Activated CD8-positive, alpha-beta memory T cell treated with anti-CD3 and anti-CD28 coated beads for 1 hour (primary cell): ENCODE measurements around the gene SLC35D1.
A peak's percentile ranks its signal among the peaks of the same experiment; 100 is the strongest.
"Not testable (repeated sequence)": the region's sequence is repeated elsewhere in the genome, so short reads cannot be mapped to it uniquely, and the experiment has no call there.

Experiments
- DNase-seq, 2 donors: peaks; one replicate each; pipeline ENCODE4 v3.0.0-alpha.2; 2020; ENCODE audit warnings: low read depth in 1 of 2; ENCODE audit errors: extremely low read depth in 1 of 2

Gene SLC35D1

GRCh38 chr1:67053785-67054772 is at the start of gene SLC35D1:
Gene SLC35D1 (minus strand): TSS chr1:67054148. CDS start chr1:67054013, 135 bp downstream.
- peak; percentile 27 to 63 for DNase-seq

GRCh38 chr1:67103548-67103947 is 49.6 kb upstream of the SLC35D1 start:
- no peak for DNase-seq

DNA sequence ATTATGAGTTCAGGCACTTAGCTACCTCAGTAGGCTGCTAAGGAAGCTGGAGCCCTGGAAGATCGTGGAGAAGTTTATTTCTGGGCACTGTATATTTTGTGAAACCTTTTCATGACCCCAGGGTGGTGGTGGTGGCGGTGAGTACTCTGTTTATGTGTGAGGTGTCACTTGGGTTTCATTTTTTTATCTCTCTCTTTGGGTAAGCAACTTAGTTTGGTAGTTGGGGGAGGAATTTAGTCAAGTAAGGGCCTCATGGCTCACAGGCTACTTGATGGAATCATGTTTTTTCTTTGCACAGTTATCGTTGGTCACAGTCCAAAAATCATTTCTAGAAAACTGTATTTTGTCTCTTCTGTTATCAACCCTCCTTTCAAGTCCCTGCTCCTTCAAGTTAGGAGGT is 46.9 kb upstream of the SLC35D1 start:
- DNase-seq, result no peak

DNA sequence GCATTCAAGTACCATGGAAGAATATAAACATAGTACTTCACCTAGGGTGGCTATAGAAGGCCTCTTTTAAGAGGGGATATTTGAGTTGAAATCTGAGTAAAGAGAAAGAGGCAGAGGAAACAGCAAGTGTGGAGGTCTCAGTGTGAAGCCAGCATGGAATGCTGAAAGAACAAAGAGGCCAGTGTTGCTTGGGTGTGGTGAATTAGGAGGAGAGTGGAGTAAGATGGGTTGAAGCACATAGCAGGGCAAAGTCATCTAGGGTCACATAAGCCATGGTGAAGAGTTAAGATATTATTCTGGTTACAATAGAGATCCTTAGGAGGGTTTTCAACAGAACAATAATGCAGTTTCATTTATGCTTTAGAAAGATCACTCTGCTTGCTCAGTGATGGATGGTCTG is 43.4 kb upstream of the SLC35D1 start:
- no peak for DNase-seq

- DNase-seq, result no peak
Observed at GRCh38 chr1:67094191-67094590, 40.2 kb upstream of the SLC35D1 start.

- no peak for DNase-seq
Observed at GRCh38 chr1:67089685-67090208, 35.8 kb upstream of the SLC35D1 start.

GRCh38 chr1:67088440-67088839 is 34.5 kb upstream of the SLC35D1 start:
- no peak for DNase-seq

DNA sequence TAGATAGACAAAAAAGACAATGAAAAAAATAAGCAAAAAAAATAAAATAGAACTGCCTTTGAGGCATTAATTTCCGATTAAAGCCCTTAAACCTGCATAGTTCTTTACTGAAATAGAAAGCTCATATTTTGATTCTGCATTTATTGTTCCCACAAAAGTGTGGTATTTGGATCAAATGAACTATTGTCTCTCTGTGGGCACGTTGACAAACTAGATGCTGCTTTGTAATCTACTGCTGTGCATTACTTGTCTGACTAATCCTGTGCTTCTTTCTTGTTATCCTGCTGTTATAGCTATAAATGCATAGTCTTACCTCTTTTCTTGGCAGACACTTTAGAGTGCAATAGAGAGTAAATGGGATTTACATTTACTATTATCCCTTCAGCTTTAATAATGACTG is 31.4 kb upstream of the SLC35D1 start:
- no peak for DNase-seq

DNA sequence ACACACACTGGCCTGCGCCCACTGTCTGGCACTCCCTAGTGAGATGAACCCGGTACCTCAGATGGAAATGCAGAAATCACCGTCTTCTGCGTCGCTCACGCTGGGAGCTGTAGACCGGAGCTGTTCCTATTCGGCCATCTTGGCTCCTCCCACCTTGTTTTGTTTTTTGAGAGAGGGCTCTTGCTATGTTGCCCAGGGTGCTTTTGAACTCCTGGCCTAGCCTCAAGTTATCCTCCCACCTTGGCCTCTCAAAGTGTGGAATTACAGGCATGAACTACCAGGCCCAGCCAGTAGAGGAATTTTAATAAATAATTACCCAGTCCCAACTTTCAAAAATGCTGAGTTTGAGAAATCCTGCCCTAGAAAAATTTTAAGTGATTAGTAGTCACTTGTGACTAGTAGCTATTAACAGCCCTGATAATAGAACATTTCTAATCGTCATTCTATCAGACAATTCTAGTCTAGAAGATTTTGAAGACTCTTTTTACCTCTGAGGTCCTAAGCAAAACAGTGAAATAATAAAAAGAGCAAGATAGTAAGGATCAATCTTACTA is 30.9 kb upstream of the SLC35D1 start:
- DNase-seq, result no peak

- DNase-seq, result no peak
Observed at GRCh38 chr1:67078291-67078690, 24.3 kb upstream of the SLC35D1 start.

- DNase-seq, result no peak
Observed at GRCh38 chr1:67077593-67077992, 23.6 kb upstream of the SLC35D1 start.

DNA sequence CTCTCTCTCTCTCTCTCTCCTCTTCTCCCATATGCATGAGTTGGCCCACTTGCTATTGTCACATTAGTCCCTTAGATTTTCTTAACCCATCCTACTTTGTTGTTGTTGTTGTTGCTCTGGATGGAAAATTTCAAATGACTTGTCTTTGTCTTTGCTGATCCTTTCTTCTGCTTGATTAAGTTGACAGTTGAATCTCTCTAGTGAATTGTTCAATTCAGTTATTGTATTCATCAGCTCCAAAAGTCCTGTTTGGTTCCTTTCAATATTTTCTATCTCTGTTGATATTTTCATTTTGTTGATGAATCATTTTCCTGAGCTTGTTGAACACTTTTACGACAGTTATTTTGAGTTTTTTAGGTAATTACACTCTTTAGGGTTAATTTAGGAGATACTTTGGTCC is 18.8 kb upstream of the SLC35D1 start:
- DNase-seq, result no peak

DNA sequence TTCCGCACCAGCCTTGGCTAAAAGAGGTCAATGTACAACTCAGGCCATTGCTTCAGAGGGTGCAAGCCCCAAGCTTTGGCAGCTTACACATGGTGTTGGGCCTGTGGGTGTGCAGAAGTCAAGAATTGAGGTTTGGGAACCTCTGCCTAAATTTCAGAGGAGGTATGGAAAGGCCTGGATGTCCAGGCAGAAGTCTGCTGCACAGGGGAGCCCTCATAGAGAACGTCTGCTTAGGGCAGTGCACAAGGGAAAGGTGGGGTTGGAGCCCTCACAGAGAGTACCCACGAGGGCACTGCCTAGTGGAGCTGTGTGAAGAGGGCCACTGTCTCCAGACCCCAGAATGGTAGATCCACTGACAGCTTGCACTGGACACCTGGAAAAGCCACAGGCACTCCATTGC is 13.7 kb upstream of the SLC35D1 start:
- DNase-seq, result not testable (repeated sequence)

DNA sequence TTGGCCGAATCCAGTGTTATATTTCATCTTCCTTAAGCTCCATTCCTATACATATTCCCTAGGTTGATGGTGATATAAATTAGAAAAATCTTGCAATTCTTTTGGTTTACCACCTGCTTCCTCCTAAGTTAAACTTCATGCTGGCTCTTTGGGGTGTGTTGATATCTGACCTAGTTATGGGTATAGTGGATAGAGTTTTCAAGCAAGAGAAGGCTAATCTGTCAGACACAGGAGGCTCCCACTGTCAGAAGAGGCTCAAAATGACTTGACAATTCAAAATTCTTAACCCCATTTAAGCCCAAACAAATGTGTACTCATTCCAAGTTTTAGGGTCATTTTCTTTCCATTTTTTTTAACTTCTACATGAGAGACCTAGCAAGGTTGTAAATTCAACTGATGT is 8.5 kb upstream of the SLC35D1 start:
- no peak for DNase-seq

GRCh38 chr1:67061266-67061665 is 7.3 kb upstream of the SLC35D1 start:
- DNase-seq, result no peak

DNA sequence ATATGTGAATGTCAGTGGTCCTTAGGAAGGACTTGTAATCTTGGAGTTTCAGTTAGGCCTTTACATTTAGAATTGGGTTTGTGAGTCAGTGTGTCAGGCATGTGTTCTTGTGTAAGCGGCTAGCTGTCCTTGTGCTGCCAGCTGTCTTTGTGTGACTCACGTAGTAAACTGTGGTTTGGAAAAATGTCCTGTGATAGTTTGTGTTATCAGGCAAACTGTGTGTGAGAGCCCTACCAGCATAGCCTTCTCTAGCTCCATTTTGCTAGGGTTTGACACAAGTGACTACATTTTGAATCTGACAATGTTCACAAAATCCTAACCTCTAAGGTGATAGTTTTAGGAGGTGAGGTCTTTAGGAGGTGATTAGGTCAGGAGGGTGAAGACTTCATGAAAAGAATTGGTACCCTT is 6.9 kb upstream of the SLC35D1 start:
- no peak for DNase-seq

DNA sequence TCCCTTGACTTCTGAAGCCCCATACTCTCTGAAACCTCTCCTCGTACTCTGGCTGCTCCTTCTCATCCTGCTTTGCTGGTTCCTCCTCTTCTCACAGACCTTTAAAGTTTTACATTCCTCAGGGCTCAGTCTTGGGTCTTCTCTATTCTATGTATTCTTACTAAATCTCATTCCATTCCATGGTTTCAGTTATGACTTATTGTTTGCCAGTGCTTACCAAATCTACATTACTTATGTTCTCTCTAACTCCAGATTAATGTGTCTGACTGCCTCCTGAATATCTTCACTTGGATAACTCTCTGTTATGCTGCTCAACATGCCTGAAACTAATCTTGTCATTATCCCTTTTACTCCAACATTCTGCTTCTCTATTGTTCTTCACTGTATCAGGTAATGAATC is 5.4 kb upstream of the SLC35D1 start:
- no peak for DNase-seq

DNA sequence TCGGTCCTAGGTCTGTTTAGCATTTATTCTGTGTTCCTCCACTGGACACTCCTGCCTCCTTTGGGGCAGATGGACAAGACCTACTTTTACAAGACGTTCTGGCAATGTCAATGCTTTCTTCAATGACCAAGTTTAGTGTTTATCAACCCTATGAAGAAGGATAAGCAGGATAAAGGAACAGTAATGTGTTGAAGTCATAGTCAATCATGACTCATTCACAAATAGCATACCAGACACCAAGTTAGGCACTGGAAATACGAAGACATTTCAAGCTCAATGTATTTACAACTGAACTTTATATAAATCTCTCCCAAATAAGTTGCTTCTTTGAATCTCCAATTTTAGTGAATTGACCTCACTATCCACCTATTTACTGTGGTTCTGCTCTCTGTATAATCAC is 4.8 kb upstream of the SLC35D1 start:
- DNase-seq, result no peak

DNA sequence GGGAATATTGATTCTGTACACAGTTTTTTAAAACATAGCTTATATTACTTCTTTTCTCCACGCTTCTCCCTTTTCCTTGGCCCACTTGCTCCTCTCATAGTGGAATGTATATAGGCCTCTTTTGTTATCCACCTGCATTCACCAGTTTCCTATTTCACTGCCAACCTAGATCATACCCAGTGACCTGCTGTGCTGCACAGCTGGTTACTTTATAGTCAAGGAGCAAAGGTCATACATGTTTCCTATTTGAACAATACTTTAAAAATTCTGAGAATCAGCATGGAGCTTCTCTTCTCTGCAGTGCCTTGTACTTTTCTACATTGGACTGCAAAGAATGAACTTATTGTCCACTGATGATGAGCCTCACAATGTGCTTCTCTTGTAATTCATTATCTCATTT is 4.3 kb upstream of the SLC35D1 start:
- DNase-seq, result no peak

DNA sequence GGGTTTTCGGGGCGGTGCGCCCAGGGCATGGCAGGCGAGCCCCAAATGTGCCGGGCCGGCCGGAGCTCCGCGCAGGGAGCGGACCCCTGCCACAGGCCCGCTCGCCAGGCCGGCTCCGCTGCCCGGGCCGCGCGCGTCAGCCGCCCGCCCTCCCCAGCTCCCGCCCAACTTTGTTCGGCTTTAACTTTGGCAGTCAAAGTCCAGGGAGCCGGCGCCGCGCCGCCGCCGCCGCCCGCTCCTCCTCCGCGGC is 488 bp downstream of the SLC35D1 start:
- DNase-seq, result no peak

GRCh38 chr1:67052741-67053534 is 1.0 kb downstream of the SLC35D1 start:
- no peak for DNase-seq

GRCh38 chr1:67051196-67051595 is 2.8 kb downstream of the SLC35D1 start:
- no peak for DNase-seq
